Glutamatergic neuron (in vitro differentiated cells): Measurements from ENCODE around the gene RAD21L1. TPM values are rescaled to one million over a fixed set of nuclear protein-coding genes. Genes with fewer than 3 reads are reported as not detected.

Experiments
- DNase-seq: peaks from one replicate; pipeline ENCODE4 v3.0.0; 2022
- H3K27ac Mint-ChIP-seq: one replicate; pipeline ENCODE4 v1.8.0; 2020; ENCODE audit warnings: mild to moderate bottlenecking, mixed read lengths, inconsistent platforms; ENCODE audit not compliant: unreplicated experiment
- H3K27me3 Mint-ChIP-seq: one replicate; pipeline ENCODE4 v1.8.0; 2020; ENCODE audit warnings: mild to moderate bottlenecking, moderate library complexity, mixed read lengths, inconsistent platforms; ENCODE audit not compliant: unreplicated experiment
- H3K36me3 Mint-ChIP-seq: one replicate; pipeline ENCODE4 v1.8.0; 2020; ENCODE audit warnings: mild to moderate bottlenecking, mixed read lengths, inconsistent platforms; ENCODE audit not compliant: unreplicated experiment
- H3K4me1 Mint-ChIP-seq: one replicate; pipeline ENCODE4 v1.8.0; 2020; ENCODE audit warnings: mild to moderate bottlenecking, low read depth, mixed read lengths, inconsistent platforms; ENCODE audit not compliant: unreplicated experiment
- H3K4me3 Mint-ChIP-seq: one replicate; pipeline ENCODE4 v1.8.0; 2020; ENCODE audit warnings: mild to moderate bottlenecking, mixed read lengths, inconsistent platforms; ENCODE audit not compliant: unreplicated experiment
- H3K9me3 Mint-ChIP-seq: one replicate; pipeline ENCODE4 v1.8.0; 2020; ENCODE audit warnings: mild to moderate bottlenecking, moderate library complexity, mixed read lengths, inconsistent platforms; ENCODE audit not compliant: unreplicated experiment
- CTCF ChIP-seq: fragments of 200-600 bp; sonication (generic); IDR thresholded peaks from one replicate; pipeline ENCODE4 v1.5.0; 2021; ENCODE audit not compliant: partially characterized antibody, unreplicated experiment
- total RNA-seq: library from RNA; stranded (reverse); fragmentation: NEBNext Ultra II Directional; extraction: Animal tissue kit (Norgen Biotek cat#: 25700); gene quantifications from one replicate; pipeline ENCODE4 v1.2.1, GENCODE V29; 2021; ENCODE audit not compliant: unreplicated experiment

The RAD21L1 gene
- total RNA-seq, 1 donor from 2014 or later: not detected

- no peak for TF ChIP-seq CTCF
- DNase-seq: no peak
- Mint-ChIP-seq H3K27ac (no peak overlapping the region), H3K4me1 (peaks cover 35% of the 10 kb centered on the region), H3K4me3 (no peak overlapping the region), H3K27me3 (peaks cover 10% of the 10 kb centered on the region), H3K36me3 (no peaks in the 10 kb centered on the region), H3K9me3 (peaks cover 7% of the 10 kb centered on the region)
Measured at GRCh38 chr20:1277529-1278322, 51.9 kb downstream of the RAD21L1 start.

- Mint-ChIP-seq H3K36me3 (no peaks in the 10 kb centered on the region), H3K27ac (no peak overlapping the region), H3K4me1 (peaks cover 30% of the 10 kb centered on the region), H3K4me3 (no peak overlapping the region), H3K9me3 (peaks cover 7% of the 10 kb centered on the region), H3K27me3 (peaks cover 10% of the 10 kb centered on the region)
- TF ChIP-seq CTCF: no peak
- DNase-seq: no peak
Measured at GRCh38 chr20:1278993-1279392, 53.1 kb downstream of the RAD21L1 start.

GRCh38 chr20:1280195-1281102, 54.6 kb downstream of the RAD21L1 start:
- H3K9me3 Mint-ChIP-seq: peaks cover 2% of the 10 kb centered on the region
- H3K4me1 Mint-ChIP-seq: peaks cover 16% of the 10 kb centered on the region
- no peak for DNase-seq
- TF ChIP-seq CTCF: no peak
- no peaks in the 10 kb centered on the region for H3K36me3 Mint-ChIP-seq
- no peak overlapping the region for H3K27ac Mint-ChIP-seq
- H3K4me3 Mint-ChIP-seq: no peak overlapping the region
- H3K27me3 Mint-ChIP-seq: no peaks in the 10 kb centered on the region

- no peak for DNase-seq
- no peak overlapping the region for H3K4me3 Mint-ChIP-seq
- H3K9me3 Mint-ChIP-seq: no peaks in the 10 kb centered on the region
- TF ChIP-seq CTCF: no peak
- H3K36me3 Mint-ChIP-seq: no peaks in the 10 kb centered on the region
- peaks cover 13% of the 10 kb centered on the region for H3K4me1 Mint-ChIP-seq
- H3K27me3 Mint-ChIP-seq: no peaks in the 10 kb centered on the region
- H3K27ac Mint-ChIP-seq: no peak overlapping the region
Measured at GRCh38 chr20:1281279-1282057, 55.6 kb downstream of the RAD21L1 start.
